D721Med (cell line): ENCODE measurements around the gene EPHA3.

Experiments
- DNase-seq: peaks from one replicate; pipeline ENCODE4 v3.0.0; 2011; ENCODE audit warnings: low spot score; ENCODE audit not compliant: insufficient read length
- FAIRE-seq: peaks from 2 replicates; lab custom pipeline; 2011; peaks lifted over from hg19 to GRCh38; lab: Jason Lieb, UNC
- TF ChIP-seq, protein P1 (sequence below): IDR thresholded peaks from 2 replicates; pipeline ENCODE4 v1.5.1; 2012; ENCODE audit warnings: mild to moderate bottlenecking, control low read depth; ENCODE audit not compliant: insufficient read depth; ENCODE audit errors: missing control alignments

Gene EPHA3

DNA sequence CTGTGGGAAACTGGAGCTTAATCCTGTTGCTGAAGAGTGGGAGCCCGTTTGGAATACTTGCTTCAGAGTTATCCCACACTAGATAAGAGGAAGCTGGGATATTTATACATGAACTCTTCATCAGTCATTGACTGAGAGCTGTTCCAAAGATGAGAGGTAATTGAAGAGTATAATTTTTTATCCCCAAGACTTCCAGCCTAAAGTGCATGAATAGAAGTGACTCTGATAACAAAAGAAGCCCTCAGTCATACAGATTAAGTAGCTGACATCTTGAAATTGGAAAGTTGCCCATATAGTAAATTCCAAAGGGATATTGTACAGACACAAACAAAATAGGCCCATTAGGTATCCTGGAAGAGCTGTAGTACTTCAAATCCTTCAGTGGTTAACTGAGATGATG, 268.0 kb downstream of the EPHA3 start:
- FAIRE-seq, result no peak
- TF ChIP-seq, protein P1, sequence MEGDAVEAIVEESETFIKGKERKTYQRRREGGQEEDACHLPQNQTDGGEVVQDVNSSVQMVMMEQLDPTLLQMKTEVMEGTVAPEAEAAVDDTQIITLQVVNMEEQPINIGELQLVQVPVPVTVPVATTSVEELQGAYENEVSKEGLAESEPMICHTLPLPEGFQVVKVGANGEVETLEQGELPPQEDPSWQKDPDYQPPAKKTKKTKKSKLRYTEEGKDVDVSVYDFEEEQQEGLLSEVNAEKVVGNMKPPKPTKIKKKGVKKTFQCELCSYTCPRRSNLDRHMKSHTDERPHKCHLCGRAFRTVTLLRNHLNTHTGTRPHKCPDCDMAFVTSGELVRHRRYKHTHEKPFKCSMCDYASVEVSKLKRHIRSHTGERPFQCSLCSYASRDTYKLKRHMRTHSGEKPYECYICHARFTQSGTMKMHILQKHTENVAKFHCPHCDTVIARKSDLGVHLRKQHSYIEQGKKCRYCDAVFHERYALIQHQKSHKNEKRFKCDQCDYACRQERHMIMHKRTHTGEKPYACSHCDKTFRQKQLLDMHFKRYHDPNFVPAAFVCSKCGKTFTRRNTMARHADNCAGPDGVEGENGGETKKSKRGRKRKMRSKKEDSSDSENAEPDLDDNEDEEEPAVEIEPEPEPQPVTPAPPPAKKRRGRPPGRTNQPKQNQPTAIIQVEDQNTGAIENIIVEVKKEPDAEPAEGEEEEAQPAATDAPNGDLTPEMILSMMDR, result no peak
- no peak for DNase-seq

DNA sequence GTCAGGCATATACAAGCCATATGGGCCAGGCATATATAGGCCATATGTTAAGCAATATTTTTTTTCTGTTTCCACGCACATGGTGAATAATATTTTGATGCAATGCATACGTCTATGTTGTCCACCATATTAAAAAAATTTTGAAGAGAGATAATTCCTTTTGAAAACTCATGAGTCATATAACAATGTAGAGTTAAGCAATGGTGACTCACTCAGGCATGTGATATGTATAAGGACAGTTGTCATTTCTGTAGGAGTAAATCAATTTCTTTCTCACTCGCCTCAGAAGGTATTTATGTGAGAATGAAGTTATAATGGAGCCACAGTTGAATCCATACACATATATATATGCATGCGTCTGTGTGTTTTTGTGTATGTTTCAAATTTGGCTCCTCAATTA, 272.6 kb downstream of the EPHA3 start:
- FAIRE-seq (no peak), DNase-seq (no peak)
- TF ChIP-seq, protein P1, result no peak

DNA sequence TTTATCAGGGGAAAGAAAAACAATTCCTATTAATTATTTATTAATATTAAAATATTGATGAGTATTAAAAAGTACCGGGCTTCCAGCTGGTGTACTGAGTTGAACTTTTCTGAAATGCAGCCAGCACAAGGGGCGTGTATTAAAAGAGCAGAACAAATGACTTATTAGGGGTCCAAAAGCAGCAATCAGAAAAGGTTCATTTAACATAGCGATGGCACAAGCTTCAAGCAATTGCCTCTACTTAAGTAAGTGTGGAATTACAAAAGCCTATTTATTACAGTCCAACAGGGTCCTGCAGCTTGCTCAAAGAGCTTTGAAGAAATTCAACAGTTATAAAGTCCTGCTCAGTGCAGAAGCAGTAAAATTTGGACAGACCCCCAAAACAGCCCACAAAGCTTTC, 285.6 kb downstream of the EPHA3 start:
- FAIRE-seq (no peak), DNase-seq (no peak)
- TF ChIP-seq, protein P1, result no peak

DNA sequence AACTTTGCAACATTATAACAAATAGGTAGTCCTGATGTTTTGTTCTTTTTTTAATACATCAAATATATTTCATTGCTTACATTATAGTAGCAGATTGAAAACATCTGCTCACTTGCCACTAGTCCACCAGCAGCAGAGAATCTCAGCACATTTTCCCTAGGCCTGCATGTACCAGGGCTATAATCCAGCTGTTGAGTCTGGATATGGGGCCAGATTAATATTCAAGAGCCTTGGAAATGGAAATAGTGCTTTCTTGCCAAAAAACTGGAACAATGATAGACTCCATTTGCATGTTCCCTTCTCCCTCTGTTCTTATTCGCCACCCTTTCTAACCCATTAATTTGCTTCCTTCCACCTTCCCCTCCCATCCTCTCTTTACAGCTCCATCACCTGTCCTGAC, 288.0 kb downstream of the EPHA3 start:
- FAIRE-seq, result no peak
- TF ChIP-seq, protein P1, result no peak
- no peak for DNase-seq

DNA sequence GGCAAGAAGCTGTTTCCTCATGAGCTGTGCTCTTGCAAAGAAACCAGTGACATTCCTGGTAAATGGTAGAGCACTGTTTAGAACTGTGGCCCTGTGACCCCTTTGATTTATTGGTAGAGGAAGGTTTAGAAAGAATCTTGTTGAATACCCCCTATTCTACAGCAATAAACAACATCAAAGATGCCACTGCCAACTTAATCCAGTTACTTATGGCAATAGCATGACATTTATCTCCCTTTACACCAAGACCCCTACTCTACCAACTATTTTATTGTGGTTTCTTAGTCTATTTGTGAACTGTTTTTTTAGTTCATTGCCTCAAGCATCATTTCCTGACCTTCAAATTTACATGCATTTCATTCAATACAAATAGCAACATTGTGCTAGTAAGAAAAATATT, 288.6 kb downstream of the EPHA3 start:
- DNase-seq, result no peak
- TF ChIP-seq, protein P1, result no peak
- FAIRE-seq, result no peak

DNA sequence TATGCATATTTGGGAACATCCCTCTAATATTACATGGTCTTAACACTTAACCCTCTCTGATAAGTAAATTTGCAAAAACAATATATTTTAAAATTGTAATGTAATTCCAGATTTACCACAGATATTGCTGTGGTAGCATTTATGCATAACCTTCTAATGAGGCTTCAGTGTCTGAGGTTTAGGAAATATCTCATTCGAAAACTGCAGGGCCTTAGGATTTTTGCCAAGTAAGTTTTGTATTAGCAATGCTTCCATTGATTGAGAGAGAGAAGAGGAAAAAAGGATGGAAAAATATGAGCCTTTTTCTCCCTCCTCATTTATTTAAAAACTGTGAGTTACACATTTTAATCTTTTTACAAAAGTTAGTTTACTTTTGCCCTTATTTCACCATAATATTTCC, 294.6 kb downstream of the EPHA3 start:
- TF ChIP-seq, protein P1, result no peak
- no peak for FAIRE-seq
- DNase-seq, result no peak

DNA sequence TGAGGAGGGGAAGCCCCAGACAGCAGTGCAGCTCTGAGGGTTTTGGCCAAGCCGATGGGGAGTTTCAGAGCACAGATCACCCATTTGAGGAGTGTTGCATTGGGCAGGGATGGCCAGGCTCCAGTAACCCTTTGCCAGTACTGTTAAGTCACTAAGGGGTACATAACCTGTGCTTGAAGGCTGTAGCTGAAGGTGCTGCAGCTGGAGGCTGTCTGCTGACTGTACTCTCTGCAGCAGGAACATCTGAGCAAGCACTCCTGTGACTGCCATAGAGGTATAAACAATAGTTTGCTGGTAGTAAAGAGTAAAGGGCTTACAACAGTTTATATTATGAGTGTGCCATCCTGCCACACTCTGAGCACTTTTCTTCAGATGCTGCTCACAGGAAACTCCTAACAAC, 297.8 kb downstream of the EPHA3 start:
- DNase-seq (no peak), FAIRE-seq (no peak)
- TF ChIP-seq, protein P1, result no peak
